Measurements from ENCODE around the gene SPOCD1.

SPOCD1 gene

DNA sequence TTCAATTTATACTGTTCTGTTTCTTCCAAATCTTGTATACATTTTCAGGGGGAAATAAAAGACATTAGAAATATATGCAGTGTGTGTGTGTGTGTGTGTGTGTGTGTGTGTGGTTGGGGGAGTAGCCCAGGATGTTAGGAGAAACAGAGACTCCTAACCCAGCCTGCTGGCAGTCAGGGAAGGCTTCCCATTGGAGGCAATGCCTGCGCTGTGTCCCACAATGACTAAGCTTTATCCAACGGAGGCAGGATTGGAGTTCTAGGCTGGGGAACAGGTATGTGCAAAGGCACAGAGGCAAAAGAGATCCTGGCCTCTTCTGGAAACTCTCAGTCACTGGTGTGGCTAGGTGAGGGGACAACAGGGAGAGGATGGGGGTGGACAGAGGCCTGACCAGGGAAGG is 35.2 kb downstream of the SPOCD1 start:
- TF ChIP-seq, protein P1, sequence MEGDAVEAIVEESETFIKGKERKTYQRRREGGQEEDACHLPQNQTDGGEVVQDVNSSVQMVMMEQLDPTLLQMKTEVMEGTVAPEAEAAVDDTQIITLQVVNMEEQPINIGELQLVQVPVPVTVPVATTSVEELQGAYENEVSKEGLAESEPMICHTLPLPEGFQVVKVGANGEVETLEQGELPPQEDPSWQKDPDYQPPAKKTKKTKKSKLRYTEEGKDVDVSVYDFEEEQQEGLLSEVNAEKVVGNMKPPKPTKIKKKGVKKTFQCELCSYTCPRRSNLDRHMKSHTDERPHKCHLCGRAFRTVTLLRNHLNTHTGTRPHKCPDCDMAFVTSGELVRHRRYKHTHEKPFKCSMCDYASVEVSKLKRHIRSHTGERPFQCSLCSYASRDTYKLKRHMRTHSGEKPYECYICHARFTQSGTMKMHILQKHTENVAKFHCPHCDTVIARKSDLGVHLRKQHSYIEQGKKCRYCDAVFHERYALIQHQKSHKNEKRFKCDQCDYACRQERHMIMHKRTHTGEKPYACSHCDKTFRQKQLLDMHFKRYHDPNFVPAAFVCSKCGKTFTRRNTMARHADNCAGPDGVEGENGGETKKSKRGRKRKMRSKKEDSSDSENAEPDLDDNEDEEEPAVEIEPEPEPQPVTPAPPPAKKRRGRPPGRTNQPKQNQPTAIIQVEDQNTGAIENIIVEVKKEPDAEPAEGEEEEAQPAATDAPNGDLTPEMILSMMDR (IDR thresholded peaks at IDR 0.05; ENCODE audit: insufficient read depth, low read depth, low read length, missing control alignments) = no peak
- no peak for DNase-seq (ENCODE audit: low read depth)

GRCh38 chr1:31779687-31780086 is 36.1 kb downstream of the SPOCD1 start:
- TF ChIP-seq, protein P1 (IDR thresholded peaks at IDR 0.05; ENCODE audit: insufficient read depth, low read depth, low read length, missing control alignments) = no peak
- DNase-seq (ENCODE audit: low read depth) = no peak
- H3K4me3 ChIP-seq (ENCODE audit: low read depth, low read length) = no peak overlapping the region

More for the DNA sequence above, 35.2 kb downstream of the SPOCD1 start:
- H3K4me3 ChIP-seq (ENCODE audit: low read depth, low read length) = no peak overlapping the region

DNA sequence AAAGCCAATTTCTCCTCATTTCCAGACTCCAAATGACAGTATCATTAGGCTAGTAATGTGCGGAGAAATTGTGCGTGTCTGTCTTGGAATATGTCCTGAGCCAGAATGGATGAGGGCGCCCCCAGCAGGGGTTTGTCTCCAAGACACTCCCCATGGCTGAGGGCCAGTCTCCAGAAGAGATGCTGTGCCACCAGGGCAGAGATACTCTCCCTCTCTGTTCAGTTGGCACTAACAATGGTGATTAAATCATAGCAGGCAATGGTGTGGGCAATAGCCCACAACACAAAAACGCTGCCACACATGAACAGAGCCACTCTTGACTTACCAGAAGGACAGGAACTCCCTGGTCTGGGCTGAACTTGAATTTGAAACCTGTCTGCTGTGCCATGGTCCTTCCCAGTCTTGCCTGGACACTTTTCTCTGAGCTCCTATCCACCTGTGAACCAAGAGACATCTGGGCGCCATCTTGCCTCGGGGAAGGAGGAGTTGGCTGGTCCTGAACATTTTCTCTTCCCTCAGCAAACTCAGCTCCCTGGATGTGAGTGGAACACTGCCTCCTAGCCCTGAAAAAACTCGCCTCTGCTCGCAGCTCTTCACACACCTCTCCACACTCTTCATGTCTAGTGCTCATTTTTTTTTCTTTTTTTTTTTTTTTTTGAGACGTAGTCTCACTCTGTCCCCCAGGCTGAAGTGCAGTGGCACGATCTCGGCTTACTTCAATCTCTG is 36.9 kb downstream of the SPOCD1 start:
- no peak for DNase-seq (ENCODE audit: low read depth)
- TF ChIP-seq, protein P1 (IDR thresholded peaks at IDR 0.05; ENCODE audit: insufficient read depth, low read depth, low read length, missing control alignments) = no peak
- H3K4me3 ChIP-seq (ENCODE audit: low read depth, low read length) = no peak overlapping the region

DNA sequence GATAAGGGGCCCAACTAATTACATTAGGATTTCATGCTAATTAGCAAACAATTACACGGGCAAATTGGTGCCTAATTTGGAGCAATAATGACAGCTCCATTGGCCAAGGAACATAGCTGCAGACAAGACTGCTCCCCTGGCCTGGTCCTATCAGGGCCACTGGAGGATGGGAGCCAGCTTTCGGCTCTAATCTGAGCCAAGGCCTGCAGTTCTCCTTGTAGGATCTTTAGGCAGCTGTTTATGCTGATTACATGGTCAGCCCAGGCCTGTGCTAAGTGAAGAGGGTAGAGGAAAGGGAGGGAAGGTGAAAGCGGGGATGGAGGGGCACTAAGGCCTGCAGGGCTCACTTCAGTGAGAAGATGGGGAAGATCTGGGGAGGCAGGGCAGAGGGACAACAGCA is 39.3 kb downstream of the SPOCD1 start:
- H3K4me3 ChIP-seq (ENCODE audit: low read depth, low read length) = no peak overlapping the region
- no peak for DNase-seq (ENCODE audit: low read depth)
- TF ChIP-seq, protein P1 (IDR thresholded peaks at IDR 0.05; ENCODE audit: insufficient read depth, low read depth, low read length, missing control alignments) = no peak

DNA sequence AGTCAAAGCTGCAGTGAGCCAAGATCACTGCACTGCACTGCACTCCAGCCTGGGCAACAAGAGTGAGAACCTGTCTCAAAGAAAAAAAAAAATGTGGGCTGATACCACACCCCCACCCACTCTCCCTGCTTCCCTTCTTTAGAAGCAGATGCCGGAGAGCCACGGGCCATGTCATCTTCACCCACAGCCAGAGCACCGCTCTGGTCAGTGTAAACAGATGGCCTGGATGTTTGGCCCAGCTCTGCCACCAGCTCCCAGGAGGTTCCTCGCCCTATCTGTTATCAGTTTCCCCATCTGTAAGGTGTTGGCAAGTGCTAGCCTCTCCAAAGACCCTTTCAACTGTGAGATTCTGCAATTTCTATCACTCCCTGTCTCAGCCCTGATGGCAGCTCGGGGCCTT is 39.8 kb downstream of the SPOCD1 start:
- TF ChIP-seq, protein P1 (IDR thresholded peaks at IDR 0.05; ENCODE audit: insufficient read depth, low read depth, low read length, missing control alignments) = no peak
- no peak for DNase-seq (ENCODE audit: low read depth)
- H3K4me3 ChIP-seq (ENCODE audit: low read depth, low read length) = no peak overlapping the region

- H3K4me3 ChIP-seq (ENCODE audit: low read depth, low read length) = no peak overlapping the region
- DNase-seq (ENCODE audit: low read depth) = no peak
- TF ChIP-seq, protein P1 (IDR thresholded peaks at IDR 0.05; ENCODE audit: insufficient read depth, low read depth, low read length, missing control alignments) = no peak
Observed at GRCh38 chr1:31775210-31775999, 40.4 kb downstream of the SPOCD1 start.

Data from GM12865 (cell line).